Measurements from ENCODE around the gene OSBPL3. TPM values are rescaled to one million over a fixed set of nuclear protein-coding genes. Genes with fewer than 3 reads are reported as not detected.

The OSBPL3 gene
- total and polyA plus RNA-seq, 12 donors: 1.1 to 8.4 (median 3.1) TPM

DNA sequence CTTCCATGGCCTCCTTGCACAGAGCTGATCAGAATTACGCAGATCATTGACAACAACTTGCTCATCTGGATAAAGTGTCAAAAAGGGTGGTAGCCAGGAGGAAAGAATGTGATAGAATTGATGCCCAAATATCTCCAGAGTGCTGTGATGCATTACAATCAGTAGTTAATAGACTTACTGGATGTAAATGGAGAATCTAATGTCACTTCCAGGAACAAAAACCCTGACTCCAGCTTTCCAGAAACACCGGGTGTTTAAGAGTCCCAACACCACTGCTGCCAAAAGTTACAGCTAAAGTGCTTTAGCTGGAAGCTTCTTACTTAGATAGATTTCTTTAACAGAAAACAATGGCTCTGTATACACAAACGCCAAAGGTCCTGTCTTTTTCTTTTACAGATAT, 25.7 kb upstream of the OSBPL3 start:
- WGBS, 4 donors: 64 to 78% (median 71%) methylated on average over 3 of the region's 3 CpGs
- TF ChIP-seq, protein P1, sequence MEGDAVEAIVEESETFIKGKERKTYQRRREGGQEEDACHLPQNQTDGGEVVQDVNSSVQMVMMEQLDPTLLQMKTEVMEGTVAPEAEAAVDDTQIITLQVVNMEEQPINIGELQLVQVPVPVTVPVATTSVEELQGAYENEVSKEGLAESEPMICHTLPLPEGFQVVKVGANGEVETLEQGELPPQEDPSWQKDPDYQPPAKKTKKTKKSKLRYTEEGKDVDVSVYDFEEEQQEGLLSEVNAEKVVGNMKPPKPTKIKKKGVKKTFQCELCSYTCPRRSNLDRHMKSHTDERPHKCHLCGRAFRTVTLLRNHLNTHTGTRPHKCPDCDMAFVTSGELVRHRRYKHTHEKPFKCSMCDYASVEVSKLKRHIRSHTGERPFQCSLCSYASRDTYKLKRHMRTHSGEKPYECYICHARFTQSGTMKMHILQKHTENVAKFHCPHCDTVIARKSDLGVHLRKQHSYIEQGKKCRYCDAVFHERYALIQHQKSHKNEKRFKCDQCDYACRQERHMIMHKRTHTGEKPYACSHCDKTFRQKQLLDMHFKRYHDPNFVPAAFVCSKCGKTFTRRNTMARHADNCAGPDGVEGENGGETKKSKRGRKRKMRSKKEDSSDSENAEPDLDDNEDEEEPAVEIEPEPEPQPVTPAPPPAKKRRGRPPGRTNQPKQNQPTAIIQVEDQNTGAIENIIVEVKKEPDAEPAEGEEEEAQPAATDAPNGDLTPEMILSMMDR (IDR thresholded peaks at IDR 0.05): no peak
- TF ChIP-seq POLR2A (IDR thresholded peaks at IDR 0.05): no peak
- H3K27ac ChIP-seq: no peak overlapping the region
- H3K4me1 ChIP-seq (replicated peaks in 1 of 2): no peaks in the 10 kb centered on the region
- H3K36me3 ChIP-seq (replicated peaks in 1 of 2): no peaks in the 10 kb centered on the region
- DNase-seq: no peak
- no peak overlapping the region for H3K4me3 ChIP-seq
- no peaks in the 10 kb centered on the region for H3K9me3 ChIP-seq (replicated peaks in 1 of 3)
- intact Hi-C loops (cut with DNase I): no loop called here
- H3K27me3 ChIP-seq: no peaks in the 10 kb centered on the region

DNA sequence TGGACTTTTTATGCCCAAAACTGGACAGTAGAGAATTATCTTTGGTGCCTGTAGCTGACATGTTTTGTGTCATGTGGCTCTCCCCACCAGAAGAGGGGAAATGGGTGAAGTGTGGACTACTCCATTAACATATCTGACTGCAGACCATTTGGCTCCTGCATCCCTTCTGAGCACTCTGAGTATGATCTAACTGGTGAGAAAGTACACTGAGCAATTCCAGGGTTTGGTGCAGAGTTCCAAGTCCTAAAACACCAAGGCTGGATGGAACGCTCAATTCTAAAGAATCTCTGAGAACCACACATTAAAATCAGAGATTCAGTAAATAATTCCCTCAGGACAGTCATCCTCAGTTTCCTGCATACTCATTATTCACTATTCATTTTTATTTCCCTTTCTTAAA, 22.8 kb upstream of the OSBPL3 start:
- intact Hi-C loops (cut with DNase I): no loop called here
- TF ChIP-seq, protein P1 (IDR thresholded peaks at IDR 0.05): no peak
- no peak for TF ChIP-seq POLR2A (IDR thresholded peaks at IDR 0.05)
- H3K27ac ChIP-seq: no peak overlapping the region
- no peak for DNase-seq
- H3K36me3 ChIP-seq (replicated peaks in 1 of 2): no peaks in the 10 kb centered on the region
- H3K27me3 ChIP-seq: no peaks in the 10 kb centered on the region
- WGBS, 4 donors: 71 to 88% (median 82%) methylated on average over 1 of the region's 1 CpG
- no peaks in the 10 kb centered on the region for H3K9me3 ChIP-seq (replicated peaks in 1 of 3)
- no peaks in the 10 kb centered on the region for H3K4me1 ChIP-seq (replicated peaks in 1 of 2)
- no peak overlapping the region for H3K4me3 ChIP-seq

- intact Hi-C loops (cut with DNase I): no loop called here
- 70 to 76% (median 74%) methylated on average over 3 of the region's 3 CpGs for WGBS, 4 donors
- H3K27me3 ChIP-seq: no peaks in the 10 kb centered on the region
- TF ChIP-seq, protein P1 (IDR thresholded peaks at IDR 0.05): no peak
- no peak for TF ChIP-seq POLR2A (IDR thresholded peaks at IDR 0.05)
- DNase-seq: no peak
- no peaks in the 10 kb centered on the region for H3K4me1 ChIP-seq (replicated peaks in 1 of 2)
- no peak overlapping the region for H3K4me3 ChIP-seq
- H3K9me3 ChIP-seq (replicated peaks in 1 of 3): no peaks in the 10 kb centered on the region
- no peaks in the 10 kb centered on the region for H3K36me3 ChIP-seq (replicated peaks in 1 of 2)
- no peak overlapping the region for H3K27ac ChIP-seq
These were observed 15.5 kb upstream of the OSBPL3 start for GRCh38 chr7:24995466-24995865.

DNA sequence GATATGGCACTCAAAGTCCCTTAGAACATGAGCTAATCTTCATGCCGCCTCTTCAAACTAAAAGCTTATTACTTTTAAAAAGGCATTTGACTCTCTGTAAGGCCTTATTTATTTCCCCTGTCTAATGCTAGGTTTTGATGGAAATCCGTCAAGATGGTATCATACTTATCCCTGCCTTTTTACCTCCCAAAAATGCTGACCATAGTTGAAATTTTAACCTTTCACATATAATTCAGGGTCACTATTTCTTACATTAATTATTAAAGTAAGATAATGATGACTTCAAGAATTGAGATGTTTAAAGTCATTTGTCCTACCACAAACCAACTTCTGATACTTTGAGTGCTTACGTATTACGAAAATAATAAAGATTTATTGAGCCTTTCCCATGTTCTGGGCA, 12.3 kb upstream of the OSBPL3 start:
- Histone ChIP-seq H3K36me3 (replicated peaks in 1 of 2) (no peaks in the 10 kb centered on the region), H3K27ac (no peak overlapping the region), H3K4me3 (no peak overlapping the region), H3K27me3 (no peaks in the 10 kb centered on the region), H3K4me1 (replicated peaks in 1 of 2) (no peaks in the 10 kb centered on the region), H3K9me3 (replicated peaks in 1 of 3) (no peaks in the 10 kb centered on the region)
- DNase-seq: no peak
- 88 to 93% (median 91%) methylated on average over 4 of the region's 4 CpGs for whole genome bisulfite sequencing, 4 donors
- TF ChIP-seq, protein P1 (IDR thresholded peaks at IDR 0.05): no peak
- no peak for TF ChIP-seq POLR2A (IDR thresholded peaks at IDR 0.05)
- intact Hi-C loops (cut with DNase I): no loop called here
